Measurements from ENCODE around the gene ADAM15. TPM values are rescaled to one million over a fixed set of nuclear protein-coding genes. Genes with fewer than 3 reads are reported as not detected.

Gene ADAM15
- polyA plus RNA-seq, 2 of the 4 experiments (the other 2 are of a cell fraction), result 25.6 to 33.0 TPM

- no peak for FAIRE-seq
Observed at GRCh38 chr1:155069551-155070157, 18.5 kb downstream of the ADAM15 start.

GRCh38 chr1:155070158-155070621 lies 19.1 kb downstream of the ADAM15 start:
- whole genome bisulfite sequencing (ENCODE audit: missing lambda C conversion rate), result 73% methylated on average over 9 of the region's 28 CpGs
- ChIA-PET CTCF (interaction anchor here (1.0 to 27.3 kb wide), 6 partner anchors 10 to 104 kb away, joined by 3 to 350 read pairs (median 8); partner anchors contain the start of genes ADAM15 and EFNA4), POLR2A (interaction anchor here (0.7 to 1.6 kb wide), 3 partner anchors 15 to 123 kb away, joined by 3 to 4 read pairs (median 4); no protein-coding TSS in a partner anchor)
- ATAC-seq (no peak), FAIRE-seq (no peak), DNase-seq (ENCODE audit: low read depth in 1 of 2, low spot score in 1 of 2) (no peak)
- H3K4me2 ChIP-seq, result peak overlapping the region; percentile 71
- H3K27ac ChIP-seq, result no peak overlapping the region
- no peak for TF ChIP-seq RFX5 (IDR thresholded peaks at IDR 0.05)
- no peak for TF ChIP-seq BHLHE40 (IDR thresholded peaks at IDR 0.05; ENCODE audit: low read depth, low read length)
- no peak for TF ChIP-seq EP300 (IDR thresholded peaks at IDR 0.05)
- TF ChIP-seq ESRRA (IDR thresholded peaks at IDR 0.05; ENCODE audit: borderline replicate concordance, low read length), result no peak
- no peak for TF ChIP-seq ZFP36 (IDR thresholded peaks at IDR 0.05; ENCODE audit: borderline replicate concordance, partially characterized antibody)
- TF ChIP-seq BCL3 (IDR thresholded peaks at IDR 0.05), result no peak
- TF ChIP-seq POLR2AphosphoS2 (conservative IDR thresholded peaks at IDR 0.05; ENCODE audit: low read length), result no peak
- no peak for TF ChIP-seq ZSCAN20 (CRISPR knock-in tag; IDR thresholded peaks at IDR 0.05)
- no peak for TF ChIP-seq FOSB (CRISPR knock-in tag; IDR thresholded peaks at IDR 0.05)
- peak overlapping the region; percentile 34; the same call in 2 of the 3 replicates for H3K4me3 ChIP-seq
- H3K9me3 ChIP-seq, result no peaks in the 10 kb centered on the region
- 0 out of 3 replicates have a peak, but pooled peaks cover 12% of the 10 kb centered on the region for H3K4me1 ChIP-seq

More at GRCh38 chr1:155069551-155070157, 18.5 kb downstream of the ADAM15 start:
- POLR2A ChIA-PET, result interaction anchor here (0.7 to 1.6 kb wide), 2 partner anchors 15 to 124 kb away, joined by 3 to 4 read pairs; no protein-coding TSS in a partner anchor
- H3K4me1 ChIP-seq, result peaks cover 13% of the 10 kb centered on the region
- 84% methylated on average over 7 of the region's 7 CpGs for WGBS (ENCODE audit: missing lambda C conversion rate)
- TF ChIP-seq MYC (IDR thresholded peaks at IDR 0.05; ENCODE audit: borderline replicate concordance, low read length) (no peak), FOSB (CRISPR knock-in tag; IDR thresholded peaks at IDR 0.05) (no peak), KDM1A (IDR thresholded peaks at IDR 0.05; ENCODE audit: low read depth) (no peak), NR3C1 (IDR thresholded peaks at IDR 0.05) (no peak), CBX2 (IDR thresholded peaks at IDR 0.05; ENCODE audit: borderline replicate concordance, low read depth) (no peak), REST (IDR thresholded peaks at IDR 0.05) (no peak), TFCP2L1 (CRISPR knock-in tag; IDR thresholded peaks at IDR 0.05) (no peak), HOXB13 (CRISPR knock-in tag; IDR thresholded peaks at IDR 0.05; ENCODE audit: low read depth) (no peak)
- TF ChIP-seq, protein P1, sequence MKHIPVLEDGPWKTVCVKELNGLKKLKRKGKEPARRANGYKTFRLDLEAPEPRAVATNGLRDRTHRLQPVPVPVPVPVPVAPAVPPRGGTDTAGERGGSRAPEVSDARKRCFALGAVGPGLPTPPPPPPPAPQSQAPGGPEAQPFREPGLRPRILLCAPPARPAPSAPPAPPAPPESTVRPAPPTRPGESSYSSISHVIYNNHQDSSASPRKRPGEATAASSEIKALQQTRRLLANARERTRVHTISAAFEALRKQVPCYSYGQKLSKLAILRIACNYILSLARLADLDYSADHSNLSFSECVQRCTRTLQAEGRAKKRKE (CRISPR knock-in tag; IDR thresholded peaks at IDR 0.05; ENCODE audit: low read depth), result no peak
- DNase-seq (ENCODE audit: low read depth in 1 of 2, low spot score in 1 of 2) (no peak), ATAC-seq (peak in 1 of 2 experiments; percentile 22; a peak in 2 of 6 replicates)
- no peak overlapping the region for H3K4me3 ChIP-seq
- H3K27ac ChIP-seq, result no peak overlapping the region
- H3K4me2 ChIP-seq, result 0 out of 3 replicates have a peak overlapping the region, but pooled peaks have one; percentile 71
- H3K9me3 ChIP-seq, result no peaks in the 10 kb centered on the region
- CTCF ChIA-PET, result interaction anchor here (1.1 to 27.3 kb wide), 4 partner anchors 11 to 105 kb away, joined by 3 to 350 read pairs (median 162); partner anchors contain the start of genes ADAM15 and EFNA4

Measured in A549 (cell line).